ENCODE results near the gene ADCK1.
"Not testable (repeated sequence)": the region's sequence is repeated elsewhere in the genome, so short reads cannot be mapped to it uniquely, and the experiment has no call there.

Gene ADCK1

GRCh38 chr14:77864580-77864979 is 64.7 kb downstream of the ADCK1 start:
- no peak for DNase-seq (ENCODE audit: low read depth in 2 of 2)

- no peak for DNase-seq (ENCODE audit: low read depth in 2 of 2)
These were observed 65.5 kb downstream of the ADCK1 start for GRCh38 chr14:77865455-77865854.

- no peak for DNase-seq (ENCODE audit: low read depth in 2 of 2)
These were observed 67.0 kb downstream of the ADCK1 start for GRCh38 chr14:77866932-77867331.

- no peak for DNase-seq (ENCODE audit: low read depth in 2 of 2)
These were observed 67.6 kb downstream of the ADCK1 start for GRCh38 chr14:77867476-77867875.

GRCh38 chr14:77868552-77869285 is 68.8 kb downstream of the ADCK1 start:
- no peak for DNase-seq (ENCODE audit: low read depth in 2 of 2)

- DNase-seq (ENCODE audit: low read depth in 2 of 2) = no peak
These were observed 69.4 kb downstream of the ADCK1 start for GRCh38 chr14:77869340-77869739.

GRCh38 chr14:77870646-77871045 is 70.7 kb downstream of the ADCK1 start:
- DNase-seq (ENCODE audit: low read depth in 2 of 2) = no peak

- no peak for DNase-seq (ENCODE audit: low read depth in 2 of 2)
These were observed 72.2 kb downstream of the ADCK1 start for GRCh38 chr14:77872152-77872551.

GRCh38 chr14:77872983-77873382 is 73.1 kb downstream of the ADCK1 start:
- no peak for DNase-seq (ENCODE audit: low read depth in 2 of 2)

- no peak for DNase-seq (ENCODE audit: low read depth in 2 of 2)
These were observed 78.9 kb downstream of the ADCK1 start for GRCh38 chr14:77878783-77879182.

- no peak for DNase-seq (ENCODE audit: low read depth in 2 of 2)
These were observed 80.1 kb downstream of the ADCK1 start for GRCh38 chr14:77880056-77880455.

GRCh38 chr14:77882098-77882497 is 82.2 kb downstream of the ADCK1 start:
- no peak for DNase-seq (ENCODE audit: low read depth in 2 of 2)

GRCh38 chr14:77882636-77883035 is 82.7 kb downstream of the ADCK1 start:
- DNase-seq (ENCODE audit: low read depth in 2 of 2) = no peak

- no peak for DNase-seq (ENCODE audit: low read depth in 2 of 2)
These were observed 83.4 kb downstream of the ADCK1 start for GRCh38 chr14:77883131-77883846.

GRCh38 chr14:77883847-77884238 is 83.9 kb downstream of the ADCK1 start:
- no peak for DNase-seq (ENCODE audit: low read depth in 2 of 2)

GRCh38 chr14:77885367-77885766 is 85.5 kb downstream of the ADCK1 start:
- no peak for DNase-seq (ENCODE audit: low read depth in 2 of 2)

GRCh38 chr14:77886010-77886409 is 86.1 kb downstream of the ADCK1 start:
- no peak for DNase-seq (ENCODE audit: low read depth in 2 of 2)

GRCh38 chr14:77888903-77889302 is 89.0 kb downstream of the ADCK1 start:
- DNase-seq (ENCODE audit: low read depth in 2 of 2) = not testable (repeated sequence)

GRCh38 chr14:77889971-77890442 is 90.1 kb downstream of the ADCK1 start:
- DNase-seq (ENCODE audit: low read depth in 2 of 2) = no peak

- no peak for DNase-seq (ENCODE audit: low read depth in 2 of 2)
These were observed 91.0 kb downstream of the ADCK1 start for GRCh38 chr14:77890873-77891272.

GRCh38 chr14:77892381-77892871 is 92.5 kb downstream of the ADCK1 start:
- DNase-seq (ENCODE audit: low read depth in 2 of 2) = no peak

GRCh38 chr14:77892890-77893484 is 93.1 kb downstream of the ADCK1 start:
- no peak for DNase-seq (ENCODE audit: low read depth in 2 of 2)

- no peak for DNase-seq (ENCODE audit: low read depth in 2 of 2)
These were observed 97.5 kb downstream of the ADCK1 start for GRCh38 chr14:77897374-77897773.
